GM21526 (cell line): ENCODE measurements around the gene LRRN4CL.
"Not testable (repeated sequence)": the region's sequence is repeated elsewhere in the genome, so short reads cannot be mapped to it uniquely, and the experiment has no call there.

Source experiments
- ATAC-seq: cut with Tn5 transposase; IDR thresholded peaks from one replicate; pipeline ENCODE4 v1.9.1; 2021; ENCODE audit warnings: moderate library complexity; ENCODE audit not compliant: unreplicated experiment, low FRiP score

The LRRN4CL gene

DNA sequence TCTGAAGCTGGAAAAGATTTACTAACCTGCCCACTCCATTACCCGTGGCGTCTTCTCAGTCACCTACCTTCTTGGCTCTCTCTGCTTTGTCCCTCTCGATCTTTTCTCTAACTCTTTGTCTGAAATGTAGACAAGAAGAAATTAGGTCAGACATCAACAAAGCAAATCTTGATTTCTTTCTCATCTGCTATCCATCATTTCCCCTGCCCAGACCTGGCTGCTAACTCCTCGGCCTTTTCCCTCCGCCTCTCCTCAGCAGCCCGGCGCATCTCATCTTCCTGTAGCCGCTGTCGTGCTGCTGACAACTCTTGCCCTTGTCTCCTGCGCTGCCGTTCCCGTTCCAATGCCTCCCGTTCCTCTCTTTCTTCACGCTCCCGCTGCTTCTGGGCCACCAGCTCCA lies 11.6 kb downstream of the LRRN4CL start:
- no peak for ATAC-seq

DNA sequence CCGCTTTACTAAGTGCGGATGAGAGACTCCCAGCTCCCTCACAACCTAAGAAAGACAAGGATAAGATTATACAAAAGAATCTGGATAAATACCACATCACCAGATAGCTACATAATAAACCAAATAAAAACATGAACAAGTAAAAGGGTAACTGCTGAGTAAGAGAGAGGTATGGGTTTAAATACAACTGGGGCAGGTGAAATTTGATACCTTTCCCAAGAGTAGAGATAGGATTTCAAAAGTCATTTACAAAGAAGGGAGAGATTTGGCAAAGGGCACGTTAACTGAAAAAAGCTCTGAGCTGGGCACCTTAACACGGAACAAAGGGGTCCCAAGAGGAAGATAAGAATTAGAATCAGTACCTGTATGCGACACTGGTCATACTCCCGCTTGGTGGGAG lies 12.2 kb downstream of the LRRN4CL start:
- no peak for ATAC-seq

DNA sequence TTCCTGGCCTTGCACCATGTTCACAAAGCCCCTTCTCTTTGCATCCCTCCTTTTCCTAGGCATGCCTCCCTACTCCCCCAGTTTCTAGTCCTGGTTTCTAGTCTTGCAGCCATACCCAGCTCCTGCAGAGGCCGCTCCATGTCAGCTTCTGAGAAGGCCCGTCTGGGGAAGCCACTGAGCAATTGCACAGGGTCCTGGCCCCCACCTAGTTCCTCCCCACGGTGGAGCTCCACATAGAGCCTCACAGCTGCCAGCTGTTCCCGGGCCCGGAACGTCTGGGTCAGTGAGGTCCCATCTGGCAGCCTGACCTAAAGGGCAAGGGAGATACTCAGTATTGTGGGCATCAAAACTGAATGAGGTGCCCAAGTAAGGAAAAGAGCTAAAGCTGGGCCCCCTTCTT lies 12.6 kb downstream of the LRRN4CL start:
- no peak for ATAC-seq

- not testable (repeated sequence) for ATAC-seq
These were observed 13.9 kb downstream of the LRRN4CL start for GRCh38 chr11:62675415-62675814.

GRCh38 chr11:62673196-62673525 lies 16.2 kb downstream of the LRRN4CL start:
- no peak for ATAC-seq

DNA sequence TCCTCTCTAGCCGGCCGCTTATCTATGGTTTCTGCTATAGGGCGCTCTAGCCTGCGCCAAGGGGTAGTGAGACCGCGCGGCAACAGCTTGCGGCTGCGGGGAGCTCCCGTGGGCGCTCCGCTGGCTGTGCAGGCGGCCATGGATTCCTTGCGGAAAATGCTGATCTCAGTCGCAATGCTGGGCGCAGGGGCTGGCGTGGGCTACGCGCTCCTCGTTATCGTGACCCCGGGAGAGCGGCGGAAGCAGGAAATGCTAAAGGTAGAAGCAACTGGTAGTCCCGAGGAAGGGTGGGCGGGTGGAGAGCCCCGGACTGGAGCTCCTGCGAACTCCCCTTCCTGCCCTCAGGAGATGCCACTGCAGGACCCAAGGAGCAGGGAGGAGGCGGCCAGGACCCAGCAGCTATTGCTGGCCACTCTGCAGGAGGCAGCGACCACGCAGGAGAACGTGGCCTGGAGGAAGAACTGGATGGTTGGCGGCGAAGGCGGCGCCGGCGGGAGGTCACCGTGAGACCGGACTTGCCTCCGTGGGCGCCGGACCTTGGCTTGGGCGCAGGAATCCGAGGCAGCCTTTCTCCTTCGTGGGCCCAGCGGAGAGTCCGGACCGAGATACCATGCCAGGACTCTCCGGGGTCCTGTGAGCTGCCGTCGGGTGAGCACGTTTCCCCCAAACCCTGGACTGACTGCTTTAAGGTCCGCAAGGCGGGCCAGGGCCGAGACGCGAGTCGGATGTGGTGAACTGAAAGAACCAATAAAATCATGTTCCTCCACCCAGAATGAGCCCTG lies 17.5 kb downstream of the LRRN4CL start, which contains the start of the genes LBHD1 and UQCC3:
Gene LBHD1 (minus strand): TSS at position 660 of the 782 bp plus-strand sequence. CDS start 2,236 bp downstream, outside the sequence.
Gene UQCC3 (plus strand): TSS at position 66 of the 782 bp plus-strand sequence. CDS start 73 bp downstream, at position 139.
- ATAC-seq = no peak

- no peak for ATAC-seq
These were observed 18.1 kb downstream of the LRRN4CL start for GRCh38 chr11:62671236-62671607.

DNA sequence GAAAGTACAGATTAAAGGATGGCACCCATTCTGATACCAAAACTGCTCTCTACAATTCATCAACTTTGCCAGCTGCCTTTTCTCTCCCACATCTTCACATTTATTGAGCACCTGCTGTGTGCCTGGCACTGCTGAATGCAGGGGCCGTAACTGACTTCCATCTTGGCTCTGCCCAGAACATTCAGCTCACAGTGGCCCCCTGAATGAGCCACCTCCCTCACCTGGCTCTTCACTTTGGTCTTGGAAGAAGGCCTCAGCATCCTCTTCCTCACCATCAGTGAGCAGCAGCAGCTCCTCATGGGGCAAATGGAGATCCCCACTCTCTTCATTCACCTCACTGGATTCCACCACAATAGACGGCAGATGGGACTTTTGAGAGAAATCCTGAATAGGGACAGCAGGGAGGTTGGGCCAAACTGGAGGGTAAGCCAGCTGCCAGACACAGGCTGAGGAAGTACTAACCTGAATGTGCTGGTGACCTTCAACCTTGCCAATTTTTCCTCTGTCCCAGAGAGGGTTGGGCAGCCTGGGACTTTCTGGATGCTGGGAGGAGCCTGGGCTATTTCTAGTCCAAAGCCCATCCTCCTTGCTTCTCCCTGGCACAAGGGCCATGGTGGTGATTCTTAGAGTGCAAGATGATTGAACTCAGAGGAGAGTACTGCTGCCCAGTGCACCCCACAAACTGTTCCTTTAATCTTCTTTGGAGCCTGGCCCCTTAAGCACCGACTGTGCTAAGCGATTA lies 19.7 kb downstream of the LRRN4CL start:
- no peak for ATAC-seq

- ATAC-seq = no peak
These were observed 21.9 kb downstream of the LRRN4CL start for GRCh38 chr11:62667460-62667859.

DNA sequence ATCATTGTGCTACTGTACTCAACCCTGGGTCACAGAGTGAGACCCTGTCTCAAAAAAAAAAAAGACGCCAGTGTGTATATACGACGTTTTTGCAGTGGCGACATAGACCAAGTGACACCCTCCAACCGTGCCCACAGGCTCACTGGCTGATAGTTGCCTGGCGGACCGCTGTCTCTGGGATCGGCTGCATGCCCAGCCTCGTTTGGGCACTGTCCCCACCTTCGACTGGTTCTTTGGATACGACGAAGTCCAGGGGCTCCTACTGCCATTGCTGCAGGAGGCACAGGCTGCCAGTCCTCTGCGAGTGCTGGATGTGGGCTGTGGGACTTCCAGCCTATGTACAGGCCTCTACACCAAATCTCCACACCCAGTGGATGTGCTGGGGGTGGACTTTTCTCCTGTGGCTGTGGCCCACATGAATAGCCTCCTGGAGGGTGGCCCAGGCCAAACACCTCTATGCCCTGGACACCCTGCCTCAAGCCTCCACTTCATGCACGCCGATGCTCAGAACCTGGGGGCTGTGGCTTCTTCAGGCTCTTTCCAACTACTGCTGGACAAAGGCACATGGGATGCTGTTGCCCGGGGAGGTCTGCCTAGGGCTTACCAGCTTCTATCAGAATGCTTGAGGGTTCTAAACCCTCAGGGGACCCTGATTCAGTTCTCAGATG lies 22.9 kb downstream of the LRRN4CL start:
- ATAC-seq = no peak

DNA sequence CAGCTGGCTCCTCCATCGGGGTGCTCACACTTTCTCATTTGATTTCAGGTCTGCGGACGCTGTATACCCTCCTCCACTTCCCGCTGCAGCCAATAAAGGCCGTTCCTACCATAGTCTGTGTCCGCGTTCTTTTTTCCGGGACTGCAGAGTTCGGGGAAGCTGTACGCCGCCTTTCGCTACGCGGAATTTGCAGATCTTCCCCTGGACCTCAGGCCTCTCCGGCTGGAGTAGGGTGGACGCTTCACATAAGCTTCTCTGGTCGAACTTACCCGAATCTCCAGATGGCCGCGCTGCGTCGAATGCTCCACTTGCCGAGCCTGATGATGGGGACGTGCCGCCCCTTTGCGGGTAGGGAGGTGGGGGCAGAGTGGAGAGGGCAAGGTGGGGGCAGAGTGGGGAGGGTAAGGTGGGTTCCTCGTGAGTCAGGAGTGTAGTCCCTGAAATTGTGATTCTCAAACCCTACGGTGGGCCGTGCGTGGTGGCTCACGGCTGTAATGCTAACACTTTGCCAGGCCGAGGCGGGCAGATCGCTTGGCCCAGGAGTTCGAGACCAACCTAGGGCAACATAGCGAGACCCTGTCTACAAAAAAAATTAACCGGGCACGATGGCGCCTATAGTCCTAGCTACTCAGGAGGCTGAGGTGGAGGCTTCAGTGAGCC lies 23.6 kb downstream of the LRRN4CL start:
- peak; percentile 11 for ATAC-seq

- peak; percentile 59 for ATAC-seq
These were observed 24.2 kb downstream of the LRRN4CL start, which contains the start of the genes C11orf98 and CSKMT for GRCh38 chr11:62665075-62665598. C11orf98 (minus strand) TSS chr11:62665210; CDS start chr11:62665169, 41 bp downstream. CSKMT (plus strand) TSS chr11:62665312; CDS start chr11:62665880, 568 bp downstream.

- ATAC-seq = peak; percentile 27
These were observed 24.8 kb downstream of the LRRN4CL start for GRCh38 chr11:62664405-62665074.

- no peak for ATAC-seq
These were observed 32.4 kb downstream of the LRRN4CL start for GRCh38 chr11:62656796-62657429.

GRCh38 chr11:62654297-62654696 lies 35.0 kb downstream of the LRRN4CL start:
- no peak for ATAC-seq

DNA sequence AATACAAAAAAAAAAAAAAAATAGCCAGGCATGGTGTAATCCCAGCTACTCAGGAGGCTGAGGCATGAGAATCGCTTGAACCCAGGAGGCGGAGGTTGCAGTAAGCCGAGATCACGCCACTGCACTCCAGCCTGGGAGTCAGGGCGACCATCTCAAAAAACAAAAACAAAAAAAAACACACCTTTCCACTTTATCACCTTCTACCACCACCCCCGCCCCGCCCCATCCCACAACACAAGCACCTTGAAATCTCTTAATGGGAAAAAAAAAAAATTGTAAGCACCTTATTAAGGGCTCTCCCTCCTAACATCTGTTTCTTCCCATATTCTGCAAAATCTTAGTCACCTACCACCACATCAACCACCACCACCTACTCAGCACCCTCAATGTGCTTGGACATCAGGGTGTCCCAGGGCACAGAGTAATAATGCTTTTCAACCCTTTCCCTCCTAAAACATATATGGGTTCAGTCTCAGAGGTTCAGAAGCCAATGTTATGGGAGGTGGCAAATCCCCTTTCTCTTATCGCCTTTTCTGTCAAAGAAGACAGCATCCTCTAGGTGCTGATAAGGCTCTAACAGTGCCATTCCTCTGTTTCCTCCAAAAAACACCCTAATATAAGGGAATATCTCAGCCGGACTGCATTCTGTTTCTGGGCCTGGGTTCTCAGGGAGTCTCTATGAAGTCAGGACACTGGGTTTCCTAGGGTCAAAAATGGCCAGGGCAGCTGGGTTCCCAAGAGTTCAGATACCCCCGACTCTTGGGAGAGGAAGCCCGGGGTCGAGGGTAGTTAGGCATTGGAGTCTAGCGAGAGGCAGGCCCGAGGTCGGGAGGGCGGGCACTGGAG lies 36.9 kb downstream of the LRRN4CL start:
- peak; percentile 17 for ATAC-seq

- ATAC-seq = not testable (repeated sequence)
These were observed 39.0 kb downstream of the LRRN4CL start for GRCh38 chr11:62650283-62650682.

DNA sequence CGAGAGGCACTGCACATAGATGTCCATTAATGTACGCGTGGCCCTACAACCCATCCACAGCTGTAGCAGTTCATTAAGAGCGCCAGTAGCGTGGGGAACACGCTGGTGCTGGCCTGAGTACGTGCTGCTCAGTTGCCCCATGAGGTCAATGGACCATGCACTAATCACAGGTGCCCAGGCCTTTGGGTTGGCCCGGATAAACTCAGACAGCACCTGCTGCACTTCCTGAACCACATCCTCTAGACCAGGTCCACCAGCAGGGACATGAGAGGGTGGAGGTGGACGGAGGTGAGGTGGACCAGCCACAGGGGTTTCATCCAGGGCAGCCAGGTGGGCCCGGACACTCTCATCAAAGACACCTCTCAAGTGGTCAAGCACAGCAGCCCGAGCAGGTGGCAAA lies 39.8 kb downstream of the LRRN4CL start:
- ATAC-seq = no peak
